PC-9 (cell line): ENCODE measurements around the gene KLHL1. TPM values are rescaled to one million over a fixed set of nuclear protein-coding genes. Genes with fewer than 3 reads are reported as not detected.

Experiments used
- BruUV-seq: library from RNA; stranded (reverse); fragments of 400-500 nt; replicated peaks from 2 replicates; lab custom pipeline; 2021; lab: Mats Ljungman, UMichigan
- CTCF ChIA-PET: fragments of 300-600 bp; sonication (Branson Sonifier 250); formaldehyde crosslinking; loops from one replicate; lab custom pipeline; 2022; ENCODE audit warnings: antibody characterized with exemption; lab: Charles Lee
- POLR2A ChIA-PET: fragments of 300-600 bp; sonication (Branson Sonifier 250); formaldehyde crosslinking; loops from one replicate; lab custom pipeline; 2022; ENCODE audit warnings: antibody characterized with exemption; ENCODE audit not compliant: unreplicated experiment; lab: Charles Lee
- DNase-seq, 2 experiments: peaks; one replicate each; pipeline versions ENCODE4 v3.0.0 to v3.0.0-alpha.2; 2015 to 2022; ENCODE audit warnings: mixed read lengths in 1 of 2
- H2AFZ ChIP-seq: fragments of 200-600 bp; sonication (generic); 2 replicates; pipeline ENCODE4 v1.8.1; 2017; ENCODE audit warnings: antibody characterized with exemption
- H3F3A ChIP-seq: fragments of 200-600 bp; sonication (generic); 2 replicates; pipeline ENCODE4 v1.8.1; 2017; ENCODE audit warnings: antibody characterized with exemption, mild to moderate bottlenecking, low read depth; ENCODE audit not compliant: insufficient read depth
- H3K27ac ChIP-seq: fragments of 200-600 bp; sonication (generic); 2 replicates; pipeline ENCODE4 v1.6.1; 2016; ENCODE audit warnings: mixed run types
- H3K27me3 ChIP-seq: fragments of 200-600 bp; sonication (generic); 2 replicates; pipeline ENCODE4 v1.6.1; 2016; ENCODE audit warnings: low read depth, mixed run types; ENCODE audit not compliant: insufficient read depth
- H3K36me3 ChIP-seq: fragments of 200-600 bp; sonication (generic); 2 replicates; pipeline ENCODE4 v1.6.1; 2016; ENCODE audit warnings: low read depth, mixed run types
- H3K4me1 ChIP-seq: fragments of 200-600 bp; sonication (generic); replicated peaks from 2 replicates; pipeline ENCODE4 v1.6.1; 2016; ENCODE audit warnings: mixed run types; ENCODE audit not compliant: insufficient read depth
- H3K4me2 ChIP-seq: fragments of 200-600 bp; sonication (generic); 2 replicates; pipeline ENCODE4 v1.6.1; 2017; ENCODE audit warnings: mixed run types
- H3K4me3 ChIP-seq: fragments of 200-600 bp; sonication (generic); 2 replicates; pipeline ENCODE4 v1.6.1; 2016; ENCODE audit warnings: mixed run types
- H3K79me2 ChIP-seq: fragments of 200-600 bp; sonication (generic); 2 replicates; pipeline ENCODE4 v1.6.1; 2017; ENCODE audit warnings: low read depth, mixed run types
- H3K9me2 ChIP-seq: fragments of 200-600 bp; sonication (generic); 2 replicates; pipeline ENCODE4 v1.8.1; 2017; ENCODE audit warnings: mild to moderate bottlenecking; ENCODE audit not compliant: insufficient read depth
- H3K9me3 ChIP-seq: fragments of 200-600 bp; sonication (generic); 2 replicates; pipeline ENCODE4 v1.8.1; 2016; ENCODE audit warnings: low read depth; ENCODE audit not compliant: insufficient read depth
- H4K20me1 ChIP-seq: fragments of 200-600 bp; sonication (generic); 2 replicates; pipeline ENCODE4 v1.8.1; 2017; ENCODE audit not compliant: insufficient read depth
- CTCF ChIP-seq: fragments of 200-600 bp; sonication (generic); conservative IDR thresholded peaks from 2 replicates; pipeline ENCODE4 v1.6.1; 2017; ENCODE audit warnings: mixed run types, antibody characterized with exemption, mild to moderate bottlenecking, moderate library complexity
- EZH2 ChIP-seq: fragments of 200-600 bp; sonication (generic); IDR thresholded peaks from 2 replicates; pipeline ENCODE4 v1.8.0; 2017; ENCODE audit warnings: antibody characterized with exemption, low read depth
- intact Hi-C: fragments of 100-400 bp; cut with micrococcal nuclease; formaldehyde crosslinking; loops from one replicate; pipeline ENCODE4 v1.10.0; 2022; ENCODE audit not compliant: unreplicated experiment
- total RNA-seq: library from RNA; stranded (reverse); gene quantifications from 2 replicates; pipeline ENCODE4 v1.2.3, GENCODE V29; 2021

Gene KLHL1
- total RNA-seq, 1 experiment from 2014 or later, result not detected

GRCh38 chr13:69683921-69684686 is 424.1 kb downstream of the KLHL1 start:
- H3K9me3 ChIP-seq, result no peaks in the 10 kb centered on the region
- H3K4me1 ChIP-seq, result no peaks in the 10 kb centered on the region
- intact Hi-C loops, result no loop called here
- no peak for DNase-seq
- no peak overlapping the region for H3K27ac ChIP-seq
- no TSS peak for BruUV-seq
- H3K79me2 ChIP-seq, result no peaks in the 10 kb centered on the region
- no peaks in the 10 kb centered on the region for H3K27me3 ChIP-seq
- no peak overlapping the region for H2AFZ ChIP-seq
- H3K4me3 ChIP-seq, result no peak overlapping the region
- H3K36me3 ChIP-seq, result no peaks in the 10 kb centered on the region
- no peaks in the 10 kb centered on the region for H3K9me2 ChIP-seq
- H3F3A ChIP-seq, result no peaks in the 10 kb centered on the region
- ChIA-PET CTCF (no interaction called here), POLR2A (no interaction called here)
- no peaks in the 10 kb centered on the region for H4K20me1 ChIP-seq
- TF ChIP-seq CTCF (no peak), EZH2 (no peak)
- no peak overlapping the region for H3K4me2 ChIP-seq

DNA sequence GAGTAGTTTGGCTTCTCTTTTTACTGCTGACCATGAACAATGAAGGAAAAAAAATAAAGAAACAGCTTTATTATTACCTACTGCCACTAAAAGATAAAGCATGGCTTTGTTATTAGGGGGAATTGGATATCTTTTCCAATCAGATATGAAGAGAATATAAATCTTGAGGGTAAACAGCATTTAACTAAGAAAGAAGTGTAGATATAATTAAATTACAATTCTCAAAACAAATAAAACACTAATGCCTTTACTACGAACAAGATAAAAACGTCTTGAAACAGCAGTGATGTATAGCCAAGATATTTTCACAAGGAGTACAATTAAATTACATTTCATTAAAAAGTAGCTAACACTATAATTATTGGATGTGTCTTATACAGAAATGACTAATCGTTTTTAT is 426.5 kb downstream of the KLHL1 start:
- Histone ChIP-seq H3K4me1 (no peaks in the 10 kb centered on the region), H3F3A (no peaks in the 10 kb centered on the region), H3K4me3 (no peak overlapping the region), H3K9me2 (no peaks in the 10 kb centered on the region), H3K9me3 (no peaks in the 10 kb centered on the region), H4K20me1 (no peaks in the 10 kb centered on the region), H3K27ac (no peak overlapping the region), H3K79me2 (no peaks in the 10 kb centered on the region), H3K27me3 (no peaks in the 10 kb centered on the region), H3K36me3 (no peaks in the 10 kb centered on the region), H2AFZ (no peak overlapping the region), H3K4me2 (no peak overlapping the region)
- ChIA-PET POLR2A (no interaction called here), CTCF (no interaction called here)
- intact Hi-C loops, result no loop called here
- TF ChIP-seq CTCF, result no peak
- TF ChIP-seq EZH2, result no peak
- no TSS peak for BruUV-seq
- no peak for DNase-seq

- Histone ChIP-seq H3K27ac (no peak overlapping the region), H3K4me1 (no peaks in the 10 kb centered on the region), H2AFZ (no peak overlapping the region), H3F3A (no peaks in the 10 kb centered on the region), H3K9me2 (no peaks in the 10 kb centered on the region), H3K36me3 (no peaks in the 10 kb centered on the region), H4K20me1 (no peaks in the 10 kb centered on the region), H3K9me3 (no peaks in the 10 kb centered on the region; the same call in 1 of the 2 replicates), H3K27me3 (no peaks in the 10 kb centered on the region), H3K4me2 (no peak overlapping the region), H3K4me3 (no peak overlapping the region), H3K79me2 (no peaks in the 10 kb centered on the region)
- DNase-seq, result no peak
- no TSS peak for BruUV-seq
- CTCF ChIA-PET, result no interaction called here
- intact Hi-C loops, result no loop called here
- no peak for TF ChIP-seq CTCF
- no peak for TF ChIP-seq EZH2
- POLR2A ChIA-PET, result no interaction called here
These were observed 430.9 kb downstream of the KLHL1 start for GRCh38 chr13:69677343-69677742.
